Keratinocyte (primary cell): ENCODE measurements around the gene L3MBTL4. TPM values are rescaled to one million over a fixed set of nuclear protein-coding genes. Genes with fewer than 3 reads are reported as not detected.

Experiments used
- DNase-seq: peaks from one replicate; pipeline ENCODE4 v3.0.0-alpha.2; 2011; ENCODE audit warnings: low read depth, missing footprints, low spot score
- FAIRE-seq: peaks from 2 replicates; lab custom pipeline; 2011; peaks lifted over from hg19 to GRCh38; lab: Jason Lieb, UNC
- H2AFZ ChIP-seq: 2 replicates; pipeline ENCODE4 v1.6.0; 2012; ENCODE audit warnings: low read length, control low read depth, inconsistent platforms; ENCODE audit not compliant: control insufficient read depth
- H3K27ac ChIP-seq: 2 replicates; pipeline ENCODE4 v1.5.1; 2011; ENCODE audit warnings: low read length; ENCODE audit not compliant: control insufficient read depth, insufficient read depth
- H3K27me3 ChIP-seq: 3 replicates; pipeline ENCODE4 v1.6.0; 2011; ENCODE audit warnings: low read length; ENCODE audit not compliant: control insufficient read depth, insufficient read depth; ENCODE audit errors: extremely low read depth
- H3K36me3 ChIP-seq, 2 experiments: 2 replicates in 1 of 2; 3 replicates in 1 of 2; pipeline ENCODE4 v1.5.1; 2011; ENCODE audit warnings: low read length in 2 of 2, mild to moderate bottlenecking in 1 of 2; ENCODE audit not compliant: control insufficient read depth in 2 of 2, insufficient read depth in 2 of 2; ENCODE audit errors: extremely low read depth in 1 of 2
- H3K4me1 ChIP-seq: 3 replicates; pipeline ENCODE4 v1.5.1; 2011; ENCODE audit warnings: low read length; ENCODE audit not compliant: control insufficient read depth, insufficient read depth; ENCODE audit errors: extremely low read depth
- H3K4me2 ChIP-seq: 3 replicates; pipeline ENCODE4 v1.6.0; 2011; ENCODE audit warnings: low read depth, low read length; ENCODE audit not compliant: control insufficient read depth, insufficient read depth; ENCODE audit errors: extremely low read depth
- H3K4me3 ChIP-seq, 3 experiments: fragments of 200-600 bp in 1 of 3; sonication (generic) in 1 of 3; 2 replicates in 2 of 3; 3 replicates in 1 of 3; pipeline ENCODE4 v1.5.1; 2011 to 2016; ENCODE audit warnings: low read length in 3 of 3, mild to moderate bottlenecking in 3 of 3, control low read depth in 2 of 3, inconsistent platforms in 1 of 3, low read depth in 1 of 3, mixed read lengths in 1 of 3, mixed run types in 1 of 3, moderate library complexity in 1 of 3; ENCODE audit not compliant: control insufficient read depth in 2 of 3, insufficient read depth in 2 of 3; ENCODE audit errors: extremely low read depth in 1 of 3
- H3K79me2 ChIP-seq: 2 replicates; pipeline ENCODE4 v1.6.0; 2012; ENCODE audit warnings: low read length; ENCODE audit not compliant: control insufficient read depth, insufficient read depth
- H3K9ac ChIP-seq: 3 replicates; pipeline ENCODE4 v1.6.0; 2011; ENCODE audit warnings: low read length; ENCODE audit not compliant: control insufficient read depth, insufficient read depth; ENCODE audit errors: extremely low read depth
- H3K9me1 ChIP-seq: 3 replicates; pipeline ENCODE4 v1.6.0; 2011; ENCODE audit warnings: low read length; ENCODE audit not compliant: control insufficient read depth, insufficient read depth; ENCODE audit errors: extremely low read depth
- H3K9me3 ChIP-seq: 2 replicates; pipeline ENCODE4 v1.5.1; 2012; ENCODE audit warnings: low read depth, low read length; ENCODE audit not compliant: control insufficient read depth
- H4K20me1 ChIP-seq: 3 replicates; pipeline ENCODE4 v1.6.0; 2011; ENCODE audit warnings: low read length; ENCODE audit not compliant: control insufficient read depth, insufficient read depth; ENCODE audit errors: extremely low read depth
- EZH2 ChIP-seq: IDR thresholded peaks from one replicate; pipeline ENCODE4 v1.6.1; 2012; ENCODE audit warnings: inconsistent platforms, mild to moderate bottlenecking, low read length, moderate library complexity
- dilution Hi-C: fragments of 300-500 bp; cut with MboI; formaldehyde crosslinking; loops from one replicate; pipeline ENCODE4 v1.7.0; 2020; ENCODE audit warnings: low sequenced_read_pairs; ENCODE audit not compliant: extremely low pct_ligation_motif_present
- polyA plus RNA-seq, 5 experiments: library from polyadenylated mRNA; depleted of rRNA in 3 of 5; stranded (reverse) in 3 of 5; stranded (forward) in 1 of 5; unstranded in 1 of 5; fragments of >200 nt; gene quantifications; 1 replicate in 1 of 5; 2 replicates in 3 of 5; 3 replicates in 1 of 5; pipeline versions ENCODE4 v1.2.1 to v1.2.3, GENCODE V29; 2011 to 2012; ENCODE audit warnings: missing spikeins in 2 of 5, low read depth in 1 of 5, low replicate concordance in 1 of 5
- TF ChIP-seq, protein P1 (sequence below), 3 experiments: IDR thresholded peaks in 1 of 3; conservative IDR thresholded peaks in 1 of 3; optimal IDR thresholded peaks in 1 of 3; 2 replicates in 2 of 3; 3 replicates in 1 of 3; pipeline versions ENCODE3 to v1.5.1; 2011; ENCODE audit warnings: low read length in 3 of 3, mild to moderate bottlenecking in 3 of 3, moderate library complexity in 2 of 3, control low read depth in 1 of 3, inconsistent platforms in 1 of 3; ENCODE audit not compliant: insufficient read depth in 2 of 3; ENCODE audit errors: extremely low read depth in 1 of 3

Gene L3MBTL4
- polyA plus RNA-seq, 1 donor (not counting 4 experiments of a cell fraction or from before 2014, with no cell fraction given) = 0.17 TPM

DNA sequence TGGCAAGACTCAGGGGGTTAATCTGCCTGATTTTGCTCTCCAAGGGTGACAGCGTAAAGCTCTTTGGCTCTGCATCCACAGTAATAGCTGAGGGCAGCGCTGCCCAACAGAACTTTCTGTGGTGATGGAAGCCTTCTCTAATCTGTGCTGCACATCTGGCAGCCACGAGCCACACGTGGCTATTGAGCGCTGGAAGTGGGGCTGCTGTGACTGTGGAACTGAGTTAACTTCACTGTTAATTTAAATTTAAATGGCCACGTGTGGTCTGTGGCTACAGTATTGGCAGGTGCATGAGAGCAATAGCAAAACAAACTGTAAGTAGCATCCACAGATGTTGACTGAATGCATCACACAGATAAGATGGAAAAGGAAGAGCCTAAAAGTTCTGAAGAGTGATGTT is 472.1 kb downstream of the L3MBTL4 start:
- dilution Hi-C loops = no loop called here
- no peak overlapping the region for H3K4me3 ChIP-seq

DNA sequence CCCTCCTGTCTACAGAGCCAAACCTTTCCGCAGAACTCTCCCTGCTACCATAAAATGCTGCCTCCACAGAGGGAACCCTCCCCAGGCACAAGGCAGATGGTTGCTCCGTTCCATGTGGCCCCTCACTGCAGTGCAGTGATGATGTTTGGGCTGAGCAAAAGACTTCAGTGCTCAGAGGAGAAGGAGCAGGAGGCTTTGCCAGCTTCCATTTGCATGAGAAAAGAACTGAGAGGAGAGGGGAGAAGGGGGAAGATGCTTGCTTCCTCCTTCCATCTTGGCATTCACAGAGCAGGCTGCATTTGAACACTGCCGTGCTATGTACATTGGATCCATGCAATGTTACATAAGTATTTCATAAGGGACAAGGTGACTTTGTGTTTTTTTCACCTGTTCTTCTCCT is 472.8 kb downstream of the L3MBTL4 start:
- Histone ChIP-seq H3K9ac (no peak overlapping the region), H4K20me1 (no peaks in the 10 kb centered on the region), H3K27ac (no peak overlapping the region), H3K4me3 (no peak overlapping the region), H3K4me2 (no peak overlapping the region), H3K9me1 (no peaks in the 10 kb centered on the region), H2AFZ (no peak overlapping the region), H3K79me2 (no peaks in the 10 kb centered on the region), H3K36me3 (no peaks in the 10 kb centered on the region), H3K27me3 (no peaks in the 10 kb centered on the region), H3K4me1 (no peaks in the 10 kb centered on the region), H3K9me3 (no peaks in the 10 kb centered on the region)
- dilution Hi-C loops = no loop called here
- TF ChIP-seq, protein P1, sequence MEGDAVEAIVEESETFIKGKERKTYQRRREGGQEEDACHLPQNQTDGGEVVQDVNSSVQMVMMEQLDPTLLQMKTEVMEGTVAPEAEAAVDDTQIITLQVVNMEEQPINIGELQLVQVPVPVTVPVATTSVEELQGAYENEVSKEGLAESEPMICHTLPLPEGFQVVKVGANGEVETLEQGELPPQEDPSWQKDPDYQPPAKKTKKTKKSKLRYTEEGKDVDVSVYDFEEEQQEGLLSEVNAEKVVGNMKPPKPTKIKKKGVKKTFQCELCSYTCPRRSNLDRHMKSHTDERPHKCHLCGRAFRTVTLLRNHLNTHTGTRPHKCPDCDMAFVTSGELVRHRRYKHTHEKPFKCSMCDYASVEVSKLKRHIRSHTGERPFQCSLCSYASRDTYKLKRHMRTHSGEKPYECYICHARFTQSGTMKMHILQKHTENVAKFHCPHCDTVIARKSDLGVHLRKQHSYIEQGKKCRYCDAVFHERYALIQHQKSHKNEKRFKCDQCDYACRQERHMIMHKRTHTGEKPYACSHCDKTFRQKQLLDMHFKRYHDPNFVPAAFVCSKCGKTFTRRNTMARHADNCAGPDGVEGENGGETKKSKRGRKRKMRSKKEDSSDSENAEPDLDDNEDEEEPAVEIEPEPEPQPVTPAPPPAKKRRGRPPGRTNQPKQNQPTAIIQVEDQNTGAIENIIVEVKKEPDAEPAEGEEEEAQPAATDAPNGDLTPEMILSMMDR (optimal IDR thresholded peaks at IDR 0.05 in 1 of 3, IDR thresholded peaks at IDR 0.05 in 1 of 3, conservative IDR thresholded peaks at IDR 0.05 in 1 of 3; ENCODE audit: extremely low read depth in 1 of 3, insufficient read depth in 2 of 3, low read length in 3 of 3) = no peak
- TF ChIP-seq EZH2 = no peak
- FAIRE-seq (no peak), DNase-seq (no peak)

More for the DNA sequence above, 472.1 kb downstream of the L3MBTL4 start:
- Histone ChIP-seq H3K9me1 (no peaks in the 10 kb centered on the region), H2AFZ (no peak overlapping the region), H4K20me1 (no peaks in the 10 kb centered on the region), H3K79me2 (no peaks in the 10 kb centered on the region), H3K9ac (no peak overlapping the region), H3K36me3 (no peaks in the 10 kb centered on the region), H3K27ac (no peak overlapping the region), H3K4me1 (no peaks in the 10 kb centered on the region), H3K27me3 (no peaks in the 10 kb centered on the region), H3K9me3 (no peaks in the 10 kb centered on the region), H3K4me2 (no peak overlapping the region)
- FAIRE-seq = no peak
- TF ChIP-seq, protein P1 (optimal IDR thresholded peaks at IDR 0.05 in 1 of 3, IDR thresholded peaks at IDR 0.05 in 1 of 3, conservative IDR thresholded peaks at IDR 0.05 in 1 of 3; ENCODE audit: extremely low read depth in 1 of 3, insufficient read depth in 2 of 3, low read length in 3 of 3) = no peak
- TF ChIP-seq EZH2 = no peak
- no peak for DNase-seq
